Measurements from ENCODE around the gene PRTFDC1. TPM values are rescaled to one million over a fixed set of nuclear protein-coding genes. Genes with fewer than 3 reads are reported as not detected.

The PRTFDC1 gene
- total RNA-seq, 1 donor from 2014 or later: 9.6 TPM

- Histone ChIP-seq H3K27me3 (ENCODE audit: control insufficient read depth, insufficient read depth, low read length) (no peaks in the 10 kb centered on the region), H3K4me3 (ENCODE audit: low read depth, low read length) (no peak overlapping the region), H3K36me3 (ENCODE audit: control insufficient read depth, insufficient read depth, low read length) (no peaks in the 10 kb centered on the region)
- no peak for TF ChIP-seq CTCF (IDR thresholded peaks at IDR 0.05; ENCODE audit: insufficient read depth, low read length, poor library complexity, severe bottlenecking)
- no peak for DNase-seq (ENCODE audit: low read depth)
Observed at GRCh38 chr10:24991298-24991697, 38.9 kb upstream of the PRTFDC1 start.

DNA sequence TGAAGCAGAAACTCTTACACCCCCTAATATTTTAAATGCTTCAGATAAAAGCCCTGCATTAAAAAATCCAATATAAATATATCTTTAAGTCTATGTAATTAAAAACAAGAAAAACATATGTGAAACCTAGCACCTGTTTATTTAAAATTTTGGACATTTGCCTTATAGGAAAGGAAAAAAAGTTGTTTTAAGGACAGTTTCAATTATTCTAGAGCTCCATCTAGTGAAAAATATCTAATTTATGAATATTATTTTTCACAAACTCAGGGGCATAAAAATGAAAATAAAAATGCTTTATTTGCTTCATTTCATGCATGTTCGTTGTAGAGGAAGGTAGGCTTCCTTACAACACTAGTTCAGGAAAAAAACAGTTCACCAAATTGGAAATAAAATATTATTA lies 37.5 kb upstream of the PRTFDC1 start:
- TF ChIP-seq CTCF (IDR thresholded peaks at IDR 0.05; ENCODE audit: insufficient read depth, low read length, poor library complexity, severe bottlenecking): no peak
- Histone ChIP-seq H3K27me3 (ENCODE audit: control insufficient read depth, insufficient read depth, low read length) (no peaks in the 10 kb centered on the region), H3K36me3 (ENCODE audit: control insufficient read depth, insufficient read depth, low read length) (no peaks in the 10 kb centered on the region), H3K4me3 (ENCODE audit: low read depth, low read length) (no peak overlapping the region)
- DNase-seq (ENCODE audit: low read depth): no peak

DNA sequence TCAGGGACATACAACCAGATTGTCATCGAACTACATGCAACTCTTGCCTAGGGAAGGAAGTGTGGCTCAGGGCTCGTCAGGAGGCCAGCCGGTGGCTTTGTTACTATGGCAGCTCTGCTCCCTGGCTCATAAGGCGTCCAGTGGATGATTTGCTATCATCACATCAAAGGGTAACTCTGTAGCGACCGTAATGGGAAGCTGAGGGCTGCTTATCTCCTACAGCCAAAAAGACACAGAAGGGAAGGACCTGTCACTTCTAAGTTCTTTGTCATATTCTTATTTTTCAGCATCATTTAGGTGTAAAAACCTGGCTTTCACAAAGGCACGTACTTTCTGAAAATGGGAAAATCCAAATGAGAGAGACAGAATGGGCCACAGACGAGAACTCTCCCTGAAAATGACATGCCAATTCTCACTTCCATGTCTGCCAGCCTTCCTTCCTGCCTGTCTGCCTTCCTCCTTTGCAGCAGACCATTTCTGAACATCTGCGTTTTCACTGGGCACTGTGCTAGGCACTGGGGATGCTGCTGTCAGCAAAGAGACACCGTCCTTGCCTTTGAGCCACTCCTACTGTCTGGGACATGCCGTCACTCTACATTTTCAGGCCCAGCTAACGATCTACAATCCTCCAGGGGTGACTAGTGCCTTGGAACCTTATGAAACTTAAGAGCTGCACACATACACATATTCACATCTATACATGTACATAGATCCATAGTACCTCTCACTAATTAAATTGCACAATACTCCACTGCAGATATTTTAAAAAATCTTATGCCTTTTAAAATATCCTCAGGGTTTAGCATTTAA lies 36.6 kb upstream of the PRTFDC1 start:
- DNase-seq (ENCODE audit: low read depth): no peak
- Histone ChIP-seq H3K36me3 (ENCODE audit: control insufficient read depth, insufficient read depth, low read length) (no peaks in the 10 kb centered on the region), H3K4me3 (ENCODE audit: low read depth, low read length) (no peak overlapping the region), H3K27me3 (ENCODE audit: control insufficient read depth, insufficient read depth, low read length) (no peaks in the 10 kb centered on the region)
- no peak for TF ChIP-seq CTCF (IDR thresholded peaks at IDR 0.05; ENCODE audit: insufficient read depth, low read length, poor library complexity, severe bottlenecking)

GRCh38 chr10:24984906-24985305 lies 32.5 kb upstream of the PRTFDC1 start:
- DNase-seq (ENCODE audit: low read depth): no peak
- no peaks in the 10 kb centered on the region for H3K27me3 ChIP-seq (ENCODE audit: control insufficient read depth, insufficient read depth, low read length)
- TF ChIP-seq CTCF (IDR thresholded peaks at IDR 0.05; ENCODE audit: insufficient read depth, low read length, poor library complexity, severe bottlenecking): no peak
- H3K4me3 ChIP-seq (ENCODE audit: low read depth, low read length): no peak overlapping the region
- H3K36me3 ChIP-seq (ENCODE audit: control insufficient read depth, insufficient read depth, low read length): no peaks in the 10 kb centered on the region

DNA sequence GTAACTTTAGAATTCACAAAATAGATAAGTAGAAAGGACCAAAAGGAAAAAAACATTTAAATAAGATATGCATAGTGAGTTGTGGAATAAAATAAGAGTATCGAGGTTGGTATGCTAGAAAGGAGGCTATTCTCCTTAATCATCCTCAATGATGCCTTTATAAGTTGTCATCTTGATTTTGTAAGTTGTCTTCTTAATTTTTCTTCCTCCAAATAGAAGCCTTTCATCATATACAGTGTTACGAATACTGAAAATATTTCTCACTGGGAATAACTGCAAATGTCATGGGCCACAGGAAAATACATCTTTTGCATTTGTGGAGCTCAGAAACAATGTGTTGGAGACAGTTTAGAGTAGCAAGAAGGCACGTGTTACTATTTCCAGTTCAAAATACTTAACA lies 31.5 kb upstream of the PRTFDC1 start:
- TF ChIP-seq CTCF (IDR thresholded peaks at IDR 0.05; ENCODE audit: insufficient read depth, low read length, poor library complexity, severe bottlenecking): no peak
- no peaks in the 10 kb centered on the region for H3K27me3 ChIP-seq (ENCODE audit: control insufficient read depth, insufficient read depth, low read length)

GRCh38 chr10:24983130-24983529 lies 30.7 kb upstream of the PRTFDC1 start:
- Histone ChIP-seq H3K4me3 (ENCODE audit: low read depth, low read length) (no peak overlapping the region), H3K36me3 (ENCODE audit: control insufficient read depth, insufficient read depth, low read length) (no peaks in the 10 kb centered on the region), H3K27me3 (ENCODE audit: control insufficient read depth, insufficient read depth, low read length) (no peaks in the 10 kb centered on the region)
- DNase-seq (ENCODE audit: low read depth): no peak
- no peak for TF ChIP-seq CTCF (IDR thresholded peaks at IDR 0.05; ENCODE audit: insufficient read depth, low read length, poor library complexity, severe bottlenecking)

More for the DNA sequence above, 31.5 kb upstream of the PRTFDC1 start:
- DNase-seq (ENCODE audit: low read depth): no peak
- no peaks in the 10 kb centered on the region for H3K36me3 ChIP-seq (ENCODE audit: control insufficient read depth, insufficient read depth, low read length)
- no peak overlapping the region for H3K4me3 ChIP-seq (ENCODE audit: low read depth, low read length)
